ENCODE data around the gene CLPTM1L.

- TF ChIP-seq ZBTB26 (tag by site-specific recombination; optimal IDR thresholded peaks at IDR 0.05) (no peak), ZNF548 (tag by site-specific recombination; IDR thresholded peaks at IDR 0.05) (no peak), CTCF (tag by site-specific recombination; IDR thresholded peaks at IDR 0.05) (no peak), ZNF473 (tag by site-specific recombination; IDR thresholded peaks at IDR 0.05) (no peak), ZNF148 (tag by site-specific recombination; IDR thresholded peaks at IDR 0.05; ENCODE audit: borderline replicate concordance) (no peak)
Measured at GRCh38 chr5:1367149-1367548, 22.2 kb upstream of the CLPTM1L start.

Measured in HEK293 (cell line).